ENCODE measurements around the gene TNRC6B. TPM values are rescaled to one million over a fixed set of nuclear protein-coding genes. Genes with fewer than 3 reads are reported as not detected.

TNRC6B gene
- total RNA-seq, 4 donors from 2014 or later: 34.5 to 57.0 (median 45.4) TPM

DNA sequence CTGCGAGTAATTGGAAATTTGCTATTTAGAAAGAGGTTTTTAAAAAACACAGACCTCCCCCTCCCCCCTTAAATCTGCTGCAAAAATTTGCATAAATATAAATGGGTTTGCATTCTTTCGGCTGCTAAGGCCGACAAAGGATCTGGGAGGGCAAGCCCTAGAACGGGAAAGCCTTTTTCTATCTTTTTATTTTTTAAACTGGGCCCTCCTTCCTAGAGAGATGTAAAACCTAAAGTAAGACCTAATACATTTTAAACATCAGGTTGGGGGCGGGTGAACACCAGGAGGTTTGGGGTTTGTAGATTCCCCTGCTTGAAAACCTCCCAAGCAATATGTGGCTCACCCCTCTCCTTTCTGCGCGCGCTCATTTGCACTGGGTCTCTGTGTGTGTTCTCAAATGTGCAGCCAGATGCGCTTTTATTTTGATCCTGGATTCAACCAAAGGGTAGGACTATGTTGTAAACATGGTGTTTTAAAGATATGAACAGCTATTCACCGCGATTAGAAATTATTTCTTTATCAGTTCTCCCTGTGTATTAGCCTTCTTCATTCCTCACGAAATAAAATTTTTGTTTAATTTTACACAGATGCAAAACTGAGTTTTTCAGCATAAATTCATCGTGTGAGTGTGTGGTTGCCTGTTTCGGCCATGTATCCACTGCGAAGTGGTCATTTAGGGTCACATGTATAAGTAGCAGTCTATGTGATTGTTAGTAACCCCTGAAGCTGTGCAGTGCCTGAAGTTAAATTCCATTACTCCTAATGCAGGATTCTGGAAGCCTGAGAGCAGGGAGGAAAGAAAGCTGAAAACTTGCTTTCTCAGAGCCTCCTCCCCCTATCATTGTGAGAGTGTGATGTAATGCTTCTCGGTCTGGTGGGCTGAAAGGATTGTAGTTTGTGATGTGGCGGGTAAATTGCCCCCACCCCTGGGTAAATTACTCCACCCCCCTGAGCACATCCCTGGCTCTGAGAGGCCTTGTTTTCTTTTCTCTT is 988 bp downstream of the TNRC6B start:
- Histone ChIP-seq H3K36me3 (no peaks in the 10 kb centered on the region), H3K27ac (replicated peaks in 1 of 4) (peak overlapping the region; percentile 73 to 83 (median 80)), H3K9me3 (no peaks in the 10 kb centered on the region), H3K27me3 (no peaks in the 10 kb centered on the region), H3K4me1 (peaks cover 54 to 75% (median 73%) of the 10 kb centered on the region in 4 donors), H3K4me3 (peak overlapping the region; percentile 48 to 68 (median 64))
- DNase-seq (ENCODE audit: extremely low spot score): no peak
- peak in 1 of 2 donors; percentile 31 for TF ChIP-seq POLR2AphosphoS5 (IDR thresholded peaks at IDR 0.05)
- TF ChIP-seq POLR2A (IDR thresholded peaks at IDR 0.05; ENCODE audit: low read depth): no peak
- intact Hi-C loops (cut with DNase I): no loop called here
- WGBS: 2% methylated on average over 16 of the region's 17 CpGs

DNA sequence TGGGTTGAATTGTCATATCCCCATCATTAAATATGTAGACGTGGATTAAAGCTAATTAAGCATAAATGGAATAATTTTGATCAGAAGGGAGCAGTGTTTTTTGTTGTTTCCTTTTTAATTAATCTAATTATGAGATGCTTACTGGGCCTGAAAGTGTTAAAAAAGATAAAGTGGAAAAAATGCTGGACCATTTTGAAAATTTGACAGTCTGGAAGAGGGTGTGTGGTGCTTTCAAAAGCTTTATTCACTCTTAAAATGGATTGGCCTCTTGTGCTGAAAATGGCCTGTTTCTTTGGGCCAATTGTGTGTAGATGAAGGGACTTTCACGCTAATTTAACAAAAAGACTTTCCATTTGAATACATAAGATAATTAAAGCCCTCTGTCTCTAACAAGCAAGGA is 1.8 kb downstream of the TNRC6B start:
- H3K36me3 ChIP-seq: no peaks in the 10 kb centered on the region
- H3K27ac ChIP-seq (replicated peaks in 1 of 4): peak overlapping the region; percentile 73 to 83 (median 80)
- TF ChIP-seq POLR2A (IDR thresholded peaks at IDR 0.05; ENCODE audit: low read depth) (no peak), POLR2AphosphoS5 (IDR thresholded peaks at IDR 0.05) (no peak), EP300 (IDR thresholded peaks at IDR 0.05) (no peak)
- TF ChIP-seq, protein P1, sequence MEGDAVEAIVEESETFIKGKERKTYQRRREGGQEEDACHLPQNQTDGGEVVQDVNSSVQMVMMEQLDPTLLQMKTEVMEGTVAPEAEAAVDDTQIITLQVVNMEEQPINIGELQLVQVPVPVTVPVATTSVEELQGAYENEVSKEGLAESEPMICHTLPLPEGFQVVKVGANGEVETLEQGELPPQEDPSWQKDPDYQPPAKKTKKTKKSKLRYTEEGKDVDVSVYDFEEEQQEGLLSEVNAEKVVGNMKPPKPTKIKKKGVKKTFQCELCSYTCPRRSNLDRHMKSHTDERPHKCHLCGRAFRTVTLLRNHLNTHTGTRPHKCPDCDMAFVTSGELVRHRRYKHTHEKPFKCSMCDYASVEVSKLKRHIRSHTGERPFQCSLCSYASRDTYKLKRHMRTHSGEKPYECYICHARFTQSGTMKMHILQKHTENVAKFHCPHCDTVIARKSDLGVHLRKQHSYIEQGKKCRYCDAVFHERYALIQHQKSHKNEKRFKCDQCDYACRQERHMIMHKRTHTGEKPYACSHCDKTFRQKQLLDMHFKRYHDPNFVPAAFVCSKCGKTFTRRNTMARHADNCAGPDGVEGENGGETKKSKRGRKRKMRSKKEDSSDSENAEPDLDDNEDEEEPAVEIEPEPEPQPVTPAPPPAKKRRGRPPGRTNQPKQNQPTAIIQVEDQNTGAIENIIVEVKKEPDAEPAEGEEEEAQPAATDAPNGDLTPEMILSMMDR (IDR thresholded peaks at IDR 0.05): no peak
- peaks cover 61 to 83% (median 81%) of the 10 kb centered on the region in 4 donors for H3K4me1 ChIP-seq
- intact Hi-C loops (cut with DNase I): no loop called here
- WGBS: 19% methylated on average over 2 of the region's 2 CpGs
- H3K4me3 ChIP-seq: peak overlapping the region; percentile 48 to 68 (median 64)
- no peaks in the 10 kb centered on the region for H3K27me3 ChIP-seq
- DNase-seq (ENCODE audit: extremely low spot score): no peak
- H3K9me3 ChIP-seq: no peaks in the 10 kb centered on the region

DNA sequence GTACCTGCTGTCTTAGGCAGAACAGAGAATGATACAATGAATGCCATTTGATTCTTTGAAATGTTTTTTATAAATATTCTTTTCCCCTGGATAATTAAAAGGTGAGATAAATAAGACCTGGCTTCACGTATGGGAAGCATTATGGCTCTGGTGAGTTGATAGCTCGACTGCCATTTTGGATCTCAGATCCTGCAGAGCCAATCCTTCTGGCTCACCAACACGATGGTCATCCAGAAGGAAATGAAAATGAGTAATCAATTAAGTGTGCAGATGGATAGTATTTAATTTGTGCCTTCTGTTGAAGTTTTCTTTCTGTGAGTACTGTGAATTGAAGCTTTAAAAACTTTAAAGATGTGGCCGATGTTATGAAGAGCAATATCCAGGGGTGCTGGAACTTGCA is 2.7 kb downstream of the TNRC6B start:
- Histone ChIP-seq H3K36me3 (no peaks in the 10 kb centered on the region), H3K4me3 (peak overlapping the region in 3 of 4 donors; percentile 15 to 68 (median 64)), H3K9me3 (no peaks in the 10 kb centered on the region), H3K27ac (replicated peaks in 1 of 4) (peak overlapping the region in 3 of 4 donors; percentile 73 to 83 (median 77)), H3K4me1 (peaks cover 65 to 84% (median 81%) of the 10 kb centered on the region in 4 donors), H3K27me3 (no peaks in the 10 kb centered on the region)
- no peak for DNase-seq (ENCODE audit: extremely low spot score)
- intact Hi-C loops (cut with DNase I): loop anchor here (5.0 to 10.0 kb wide), 2 partner anchors 94 to 138 kb away; no protein-coding TSS in a partner anchor
- no peak for TF ChIP-seq POLR2AphosphoS5 (IDR thresholded peaks at IDR 0.05)
- no peak for TF ChIP-seq EP300 (IDR thresholded peaks at IDR 0.05)
- no peak for TF ChIP-seq POLR2A (IDR thresholded peaks at IDR 0.05; ENCODE audit: low read depth)
- TF ChIP-seq, protein P1 (IDR thresholded peaks at IDR 0.05): no peak
- 50% methylated on average over 4 of the region's 4 CpGs for WGBS

DNA sequence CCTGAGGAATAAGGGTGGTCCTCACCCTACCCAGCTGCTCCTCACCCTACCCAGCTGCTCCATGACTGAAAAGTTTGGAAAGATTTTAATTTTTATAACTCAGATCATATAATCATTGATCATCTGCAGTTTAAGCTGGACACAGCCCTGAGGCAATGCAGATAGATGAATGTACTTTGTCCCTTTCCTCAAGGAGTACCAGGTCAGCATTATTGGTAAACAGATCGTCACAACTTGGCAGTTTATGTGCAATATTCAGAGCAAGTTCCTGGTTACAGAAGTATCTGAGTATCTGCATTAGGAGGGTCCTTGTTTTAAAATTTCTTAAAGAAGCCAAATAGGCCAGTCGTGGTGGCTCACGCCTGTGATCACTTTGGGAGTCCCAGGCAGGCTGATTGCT is 3.6 kb downstream of the TNRC6B start:
- H3K27ac ChIP-seq (replicated peaks in 1 of 4): peak overlapping the region in 3 of 4 donors; percentile 45 to 83 (median 73)
- no peak overlapping the region for H3K4me3 ChIP-seq
- 55% methylated on average over 3 of the region's 3 CpGs for WGBS
- H3K36me3 ChIP-seq: no peaks in the 10 kb centered on the region
- H3K27me3 ChIP-seq: no peaks in the 10 kb centered on the region
- peaks cover 63 to 84% (median 81%) of the 10 kb centered on the region in 4 donors for H3K4me1 ChIP-seq
- TF ChIP-seq POLR2A (IDR thresholded peaks at IDR 0.05; ENCODE audit: low read depth) (no peak), POLR2AphosphoS5 (IDR thresholded peaks at IDR 0.05) (no peak), EP300 (IDR thresholded peaks at IDR 0.05) (no peak)
- TF ChIP-seq, protein P1 (IDR thresholded peaks at IDR 0.05): no peak
- no peak for DNase-seq (ENCODE audit: extremely low spot score)
- H3K9me3 ChIP-seq: no peaks in the 10 kb centered on the region
- intact Hi-C loops (cut with DNase I): loop anchor here (5.0 to 10.0 kb wide), 2 partner anchors 93 to 139 kb away; no protein-coding TSS in a partner anchor
